Ishikawa (cell line): ENCODE results near the gene TCEA3.

ENCODE experiments used
- CEBPB ChIP-seq: IDR thresholded peaks from 2 replicates; pipeline ENCODE4 v1.6.1; 2012
- CREB1 ChIP-seq: IDR thresholded peaks from 2 replicates; pipeline ENCODE4 v1.6.1; 2012; ENCODE audit warnings: low read depth
- EGR1 ChIP-seq: IDR thresholded peaks from 2 replicates; pipeline ENCODE4 v1.6.1; 2012
- EP300 ChIP-seq: IDR thresholded peaks from 2 replicates; pipeline ENCODE4 v1.6.1; 2012; ENCODE audit warnings: borderline replicate concordance
- FOXM1 ChIP-seq: IDR thresholded peaks from 2 replicates; pipeline ENCODE4 v1.6.1; 2012; ENCODE audit warnings: low read depth, borderline replicate concordance
- NFIC ChIP-seq: IDR thresholded peaks from 2 replicates; pipeline ENCODE4 v1.6.1; 2012
- RAD21 ChIP-seq: IDR thresholded peaks from 2 replicates; pipeline ENCODE4 v1.6.1; 2012; ENCODE audit warnings: low read depth
- REST ChIP-seq: IDR thresholded peaks from 2 replicates; pipeline ENCODE4 v1.6.1; 2012; ENCODE audit warnings: low read depth, mild to moderate bottlenecking
- TAF1 ChIP-seq: IDR thresholded peaks from 2 replicates; pipeline ENCODE4 v1.6.1; 2012; ENCODE audit warnings: low read depth, mild to moderate bottlenecking
- TCF12 ChIP-seq: IDR thresholded peaks from 2 replicates; pipeline ENCODE4 v1.6.1; 2012; ENCODE audit warnings: low read depth
- TEAD4 ChIP-seq: IDR thresholded peaks from 2 replicates; pipeline ENCODE4 v1.6.1; 2012
- YY1 ChIP-seq: IDR thresholded peaks from 2 replicates; pipeline ENCODE4 v1.6.1; 2012; ENCODE audit warnings: low read depth
- ZBTB7A ChIP-seq: IDR thresholded peaks from 2 replicates; pipeline ENCODE4 v1.6.1; 2012; ENCODE audit warnings: low read depth
- TF ChIP-seq, protein P1 (sequence below): IDR thresholded peaks from 2 replicates; pipeline ENCODE4 v1.6.1; 2012
- TF ChIP-seq, protein P2 (sequence below): IDR thresholded peaks from 2 replicates; pipeline ENCODE4 v1.6.1; 2012

Gene TCEA3

GRCh38 chr1:23395154-23395724 lies 29.3 kb downstream of the TCEA3 start:
- no peak for TF ChIP-seq TAF1
- TF ChIP-seq, protein P1, sequence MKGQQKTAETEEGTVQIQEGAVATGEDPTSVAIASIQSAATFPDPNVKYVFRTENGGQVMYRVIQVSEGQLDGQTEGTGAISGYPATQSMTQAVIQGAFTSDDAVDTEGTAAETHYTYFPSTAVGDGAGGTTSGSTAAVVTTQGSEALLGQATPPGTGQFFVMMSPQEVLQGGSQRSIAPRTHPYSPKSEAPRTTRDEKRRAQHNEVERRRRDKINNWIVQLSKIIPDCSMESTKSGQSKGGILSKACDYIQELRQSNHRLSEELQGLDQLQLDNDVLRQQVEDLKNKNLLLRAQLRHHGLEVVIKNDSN: no peak

DNA sequence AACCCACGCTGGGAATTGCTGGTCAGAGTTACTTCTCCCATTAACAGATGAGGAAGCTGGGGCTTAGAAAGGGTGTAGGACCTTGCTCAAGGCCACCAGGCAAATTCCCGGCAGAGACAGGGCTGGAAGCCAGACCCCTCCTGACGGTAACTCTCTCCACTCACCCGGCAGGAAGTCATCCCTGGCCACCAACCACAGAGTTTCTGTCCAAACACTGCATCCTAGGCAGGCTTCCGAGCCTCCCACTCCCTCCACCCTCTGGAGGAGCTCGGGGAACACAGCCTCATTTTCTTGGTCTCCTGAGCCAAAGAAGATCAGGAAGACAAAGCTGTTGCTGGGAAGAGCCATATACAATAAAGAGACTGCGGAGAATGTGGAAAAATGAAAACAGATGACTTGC lies 29.9 kb downstream of the TCEA3 start:
- TF ChIP-seq, protein P1: no peak
- TF ChIP-seq, protein P2, sequence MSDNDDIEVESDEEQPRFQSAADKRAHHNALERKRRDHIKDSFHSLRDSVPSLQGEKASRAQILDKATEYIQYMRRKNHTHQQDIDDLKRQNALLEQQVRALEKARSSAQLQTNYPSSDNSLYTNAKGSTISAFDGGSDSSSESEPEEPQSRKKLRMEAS: no peak
- TF ChIP-seq YY1: no peak
- TF ChIP-seq RAD21: no peak
- TF ChIP-seq EP300: no peak
- no peak for TF ChIP-seq TAF1
- no peak for TF ChIP-seq TEAD4
- no peak for TF ChIP-seq REST
- TF ChIP-seq FOXM1: no peak
- no peak for TF ChIP-seq TCF12
- TF ChIP-seq EGR1: no peak
- TF ChIP-seq NFIC: no peak

GRCh38 chr1:23394181-23394580 lies 30.4 kb downstream of the TCEA3 start:
- TF ChIP-seq TAF1: no peak
- TF ChIP-seq, protein P1: no peak
- TF ChIP-seq CREB1: no peak
- no peak for TF ChIP-seq RAD21
- TF ChIP-seq TEAD4: no peak
- TF ChIP-seq EP300: no peak
- TF ChIP-seq YY1: no peak
- TF ChIP-seq EGR1: no peak
- TF ChIP-seq FOXM1: no peak
- no peak for TF ChIP-seq NFIC
- TF ChIP-seq ZBTB7A: no peak
- no peak for TF ChIP-seq REST
- TF ChIP-seq, protein P2: no peak

GRCh38 chr1:23393706-23394105 lies 30.8 kb downstream of the TCEA3 start:
- TF ChIP-seq EP300 (no peak), YY1 (no peak), TEAD4 (no peak), TAF1 (no peak), FOXM1 (no peak), TCF12 (no peak), ZBTB7A (no peak), CREB1 (no peak), REST (no peak), EGR1 (no peak), NFIC (no peak), RAD21 (no peak), CEBPB (no peak)
- TF ChIP-seq, protein P1: no peak
- TF ChIP-seq, protein P2: no peak
